ENCODE data around the gene FCN1.

FCN1 gene

GRCh38 chr9:134886413-134886913 is 31.2 kb downstream of the FCN1 start:
- DNase-seq, result no peak
- Histone ChIP-seq H3K36me3 (no peaks in the 10 kb centered on the region), H3K9me3 (ENCODE audit: severe bottlenecking) (peaks cover 3% of the 10 kb centered on the region), H3K4me3 (ENCODE audit: low read depth, low read length) (no peak overlapping the region), H3K27me3 (ENCODE audit: insufficient read depth, low read depth, severe bottlenecking) (no peaks in the 10 kb centered on the region), H3K27ac (no peak overlapping the region)
- no peak for TF ChIP-seq CTCF (IDR thresholded peaks at IDR 0.05; ENCODE audit: low read depth, low read length)

- Histone ChIP-seq H3K27ac (no peak overlapping the region), H3K36me3 (no peaks in the 10 kb centered on the region), H3K4me3 (ENCODE audit: low read depth, low read length) (no peak overlapping the region), H3K27me3 (ENCODE audit: insufficient read depth, low read depth, severe bottlenecking) (no peaks in the 10 kb centered on the region), H3K9me3 (ENCODE audit: severe bottlenecking) (peaks cover 3% of the 10 kb centered on the region)
- no peak for DNase-seq
- no peak for TF ChIP-seq CTCF (IDR thresholded peaks at IDR 0.05; ENCODE audit: low read depth, low read length)
These were observed 31.9 kb downstream of the FCN1 start for GRCh38 chr9:134885679-134886412.

- no peaks in the 10 kb centered on the region for H3K27me3 ChIP-seq (ENCODE audit: insufficient read depth, low read depth, severe bottlenecking)
- H3K4me3 ChIP-seq (ENCODE audit: low read depth, low read length), result no peak overlapping the region
- DNase-seq, result no peak
- no peak overlapping the region for H3K27ac ChIP-seq
- no peak for TF ChIP-seq CTCF (IDR thresholded peaks at IDR 0.05; ENCODE audit: low read depth, low read length)
- H3K36me3 ChIP-seq, result no peaks in the 10 kb centered on the region
- H3K9me3 ChIP-seq (ENCODE audit: severe bottlenecking), result peaks cover 3% of the 10 kb centered on the region
These were observed 32.6 kb downstream of the FCN1 start for GRCh38 chr9:134885001-134885678.

GRCh38 chr9:134884492-134884891 is 33.2 kb downstream of the FCN1 start:
- TF ChIP-seq CTCF (IDR thresholded peaks at IDR 0.05; ENCODE audit: low read depth, low read length), result no peak
- Histone ChIP-seq H3K27me3 (ENCODE audit: insufficient read depth, low read depth, severe bottlenecking) (no peaks in the 10 kb centered on the region), H3K4me3 (ENCODE audit: low read depth, low read length) (no peak overlapping the region), H3K9me3 (ENCODE audit: severe bottlenecking) (peaks cover 3% of the 10 kb centered on the region), H3K27ac (no peak overlapping the region), H3K36me3 (no peaks in the 10 kb centered on the region)
- DNase-seq, result no peak

GRCh38 chr9:134883040-134883782 is 34.5 kb downstream of the FCN1 start:
- Histone ChIP-seq H3K27me3 (ENCODE audit: insufficient read depth, low read depth, severe bottlenecking) (no peaks in the 10 kb centered on the region), H3K27ac (no peak overlapping the region), H3K4me3 (ENCODE audit: low read depth, low read length) (no peak overlapping the region), H3K9me3 (ENCODE audit: severe bottlenecking) (peaks cover 3% of the 10 kb centered on the region), H3K36me3 (no peaks in the 10 kb centered on the region)
- no peak for DNase-seq
- TF ChIP-seq CTCF (IDR thresholded peaks at IDR 0.05; ENCODE audit: low read depth, low read length), result no peak

Data from WERI-Rb-1 (cell line).